Keratinocyte (primary cell): ENCODE measurements around the gene MAP4K3. TPM values are rescaled to one million over a fixed set of nuclear protein-coding genes. Genes with fewer than 3 reads are reported as not detected.

Source experiments
- DNase-seq: peaks from one replicate; pipeline ENCODE4 v3.0.0-alpha.2; 2011; ENCODE audit warnings: low read depth, missing footprints, low spot score
- FAIRE-seq: peaks from 2 replicates; lab custom pipeline; 2011; peaks lifted over from hg19 to GRCh38; lab: Jason Lieb, UNC
- H2AFZ ChIP-seq: 2 replicates; pipeline ENCODE4 v1.6.0; 2012; ENCODE audit warnings: low read length, control low read depth, inconsistent platforms; ENCODE audit not compliant: control insufficient read depth
- H3K27ac ChIP-seq: 2 replicates; pipeline ENCODE4 v1.5.1; 2011; ENCODE audit warnings: low read length; ENCODE audit not compliant: control insufficient read depth, insufficient read depth
- H3K27me3 ChIP-seq: 3 replicates; pipeline ENCODE4 v1.6.0; 2011; ENCODE audit warnings: low read length; ENCODE audit not compliant: control insufficient read depth, insufficient read depth; ENCODE audit errors: extremely low read depth
- H3K36me3 ChIP-seq, 2 experiments: 2 replicates in 1 of 2; 3 replicates in 1 of 2; pipeline ENCODE4 v1.5.1; 2011; ENCODE audit warnings: low read length in 2 of 2, mild to moderate bottlenecking in 1 of 2; ENCODE audit not compliant: control insufficient read depth in 2 of 2, insufficient read depth in 2 of 2; ENCODE audit errors: extremely low read depth in 1 of 2
- H3K4me1 ChIP-seq: 3 replicates; pipeline ENCODE4 v1.5.1; 2011; ENCODE audit warnings: low read length; ENCODE audit not compliant: control insufficient read depth, insufficient read depth; ENCODE audit errors: extremely low read depth
- H3K4me2 ChIP-seq: 3 replicates; pipeline ENCODE4 v1.6.0; 2011; ENCODE audit warnings: low read depth, low read length; ENCODE audit not compliant: control insufficient read depth, insufficient read depth; ENCODE audit errors: extremely low read depth
- H3K4me3 ChIP-seq, 3 experiments: fragments of 200-600 bp in 1 of 3; sonication (generic) in 1 of 3; 2 replicates in 2 of 3; 3 replicates in 1 of 3; pipeline ENCODE4 v1.5.1; 2011 to 2016; ENCODE audit warnings: low read length in 3 of 3, mild to moderate bottlenecking in 3 of 3, control low read depth in 2 of 3, inconsistent platforms in 1 of 3, low read depth in 1 of 3, mixed read lengths in 1 of 3, mixed run types in 1 of 3, moderate library complexity in 1 of 3; ENCODE audit not compliant: control insufficient read depth in 2 of 3, insufficient read depth in 2 of 3; ENCODE audit errors: extremely low read depth in 1 of 3
- H3K79me2 ChIP-seq: 2 replicates; pipeline ENCODE4 v1.6.0; 2012; ENCODE audit warnings: low read length; ENCODE audit not compliant: control insufficient read depth, insufficient read depth
- H3K9ac ChIP-seq: 3 replicates; pipeline ENCODE4 v1.6.0; 2011; ENCODE audit warnings: low read length; ENCODE audit not compliant: control insufficient read depth, insufficient read depth; ENCODE audit errors: extremely low read depth
- H3K9me1 ChIP-seq: 3 replicates; pipeline ENCODE4 v1.6.0; 2011; ENCODE audit warnings: low read length; ENCODE audit not compliant: control insufficient read depth, insufficient read depth; ENCODE audit errors: extremely low read depth
- H3K9me3 ChIP-seq: 2 replicates; pipeline ENCODE4 v1.5.1; 2012; ENCODE audit warnings: low read depth, low read length; ENCODE audit not compliant: control insufficient read depth
- H4K20me1 ChIP-seq: 3 replicates; pipeline ENCODE4 v1.6.0; 2011; ENCODE audit warnings: low read length; ENCODE audit not compliant: control insufficient read depth, insufficient read depth; ENCODE audit errors: extremely low read depth
- CTCF ChIP-seq, 3 experiments: IDR thresholded peaks in 1 of 3; conservative IDR thresholded peaks in 1 of 3; optimal IDR thresholded peaks in 1 of 3; 2 replicates in 2 of 3; 3 replicates in 1 of 3; pipeline versions ENCODE3 to v1.5.1; 2011; ENCODE audit warnings: low read length in 3 of 3, mild to moderate bottlenecking in 3 of 3, moderate library complexity in 2 of 3, control low read depth in 1 of 3, inconsistent platforms in 1 of 3; ENCODE audit not compliant: insufficient read depth in 2 of 3; ENCODE audit errors: extremely low read depth in 1 of 3
- EZH2 ChIP-seq: IDR thresholded peaks from one replicate; pipeline ENCODE4 v1.6.1; 2012; ENCODE audit warnings: inconsistent platforms, mild to moderate bottlenecking, low read length, moderate library complexity
- dilution Hi-C: fragments of 300-500 bp; cut with MboI; formaldehyde crosslinking; loops from one replicate; pipeline ENCODE4 v1.7.0; 2020; ENCODE audit warnings: low sequenced_read_pairs; ENCODE audit not compliant: extremely low pct_ligation_motif_present
- polyA plus RNA-seq, 5 experiments: library from polyadenylated mRNA; depleted of rRNA in 3 of 5; stranded (reverse) in 3 of 5; stranded (forward) in 1 of 5; unstranded in 1 of 5; fragments of >200 nt; gene quantifications; 1 replicate in 1 of 5; 2 replicates in 3 of 5; 3 replicates in 1 of 5; pipeline versions ENCODE4 v1.2.1 to v1.2.3, GENCODE V29; 2011 to 2012; ENCODE audit warnings: missing spikeins in 2 of 5, low read depth in 1 of 5, low replicate concordance in 1 of 5

Gene MAP4K3
- polyA plus RNA-seq, 1 donor (not counting 4 experiments of a cell fraction or from before 2014, with no cell fraction given): 19.4 TPM

GRCh38 chr2:39234754-39235153 lies 202.3 kb downstream of the MAP4K3 start:
- Histone ChIP-seq H3K27me3 (no peaks in the 10 kb centered on the region), H3K9me3 (no peaks in the 10 kb centered on the region), H3K4me1 (no peaks in the 10 kb centered on the region), H3K4me3 (no peak overlapping the region), H3K36me3 (no peaks in the 10 kb centered on the region), H2AFZ (no peak overlapping the region), H3K9me1 (no peaks in the 10 kb centered on the region), H3K27ac (no peak overlapping the region), H4K20me1 (no peaks in the 10 kb centered on the region), H3K79me2 (no peaks in the 10 kb centered on the region), H3K9ac (no peak overlapping the region), H3K4me2 (no peak overlapping the region)
- dilution Hi-C loops: no loop called here
- FAIRE-seq: no peak
- DNase-seq: no peak
- TF ChIP-seq CTCF (optimal IDR thresholded peaks at IDR 0.05 in 1 of 3, IDR thresholded peaks at IDR 0.05 in 1 of 3, conservative IDR thresholded peaks at IDR 0.05 in 1 of 3; ENCODE audit: extremely low read depth in 1 of 3, insufficient read depth in 2 of 3, low read length in 3 of 3): no peak

GRCh38 chr2:39232141-39232540 lies 204.9 kb downstream of the MAP4K3 start:
- dilution Hi-C loops: no loop called here
- H2AFZ ChIP-seq: no peak overlapping the region
- no peak overlapping the region for H3K27ac ChIP-seq
- H3K4me1 ChIP-seq: no peaks in the 10 kb centered on the region
- H3K36me3 ChIP-seq: no peaks in the 10 kb centered on the region
- TF ChIP-seq CTCF (optimal IDR thresholded peaks at IDR 0.05 in 1 of 3, IDR thresholded peaks at IDR 0.05 in 1 of 3, conservative IDR thresholded peaks at IDR 0.05 in 1 of 3; ENCODE audit: extremely low read depth in 1 of 3, insufficient read depth in 2 of 3, low read length in 3 of 3) (no peak), EZH2 (no peak)
- H3K27me3 ChIP-seq: no peaks in the 10 kb centered on the region
- H3K4me3 ChIP-seq: no peak overlapping the region
- no peak for DNase-seq
- H3K9me3 ChIP-seq: no peaks in the 10 kb centered on the region
- no peaks in the 10 kb centered on the region for H3K9me1 ChIP-seq
- no peak for FAIRE-seq
- no peak overlapping the region for H3K9ac ChIP-seq
- H3K79me2 ChIP-seq: no peaks in the 10 kb centered on the region
- no peaks in the 10 kb centered on the region for H4K20me1 ChIP-seq
- no peak overlapping the region for H3K4me2 ChIP-seq
